PC-3 (cell line): ENCODE results near the gene TRIM25. TPM values are rescaled to one million over a fixed set of nuclear protein-coding genes. Genes with fewer than 3 reads are reported as not detected.
A peak's percentile ranks its signal among the peaks of the same experiment; 100 is the strongest.

Experiments
- ATAC-seq: fragments of 200-7000 bp; cut with Tn5 transposase; 2 replicates; pipeline ENCODE4 v1.9.1; 2020; ENCODE audit warnings: mild to moderate bottlenecking, moderate library complexity
- BruUV-seq: library from RNA; stranded (reverse); fragments of 400-500 nt; replicated peaks from 2 replicates; lab custom pipeline; 2021; lab: Mats Ljungman, UMichigan
- CTCF ChIA-PET: fragments of 300-600 bp; sonication (Branson Sonifier 250); formaldehyde crosslinking; loops from one replicate; lab custom pipeline; 2022; ENCODE audit warnings: antibody characterized with exemption; lab: Charles Lee
- POLR2A ChIA-PET: fragments of 300-600 bp; sonication (Branson Sonifier 250); formaldehyde crosslinking; loops from one replicate; lab custom pipeline; 2022; ENCODE audit warnings: antibody characterized with exemption; ENCODE audit not compliant: unreplicated experiment; lab: Charles Lee
- DNase-seq: peaks from one replicate; pipeline ENCODE4 v3.0.0-alpha.2; 2015
- H2AFZ ChIP-seq: fragments of 300-600 bp; sonication (generic); 2 replicates; pipeline ENCODE4 v1.6.0; 2016; ENCODE audit warnings: antibody characterized with exemption, low read length
- H3F3A ChIP-seq: fragments of 300-600 bp; sonication (generic); one replicate; pipeline ENCODE4 v1.6.0; 2017; ENCODE audit warnings: antibody characterized with exemption, low read length, control low read depth, mild to moderate bottlenecking; ENCODE audit not compliant: unreplicated experiment
- H3K27ac ChIP-seq: fragments of 300-600 bp; sonication (generic); 2 replicates; pipeline ENCODE4 v1.5.1; 2016; ENCODE audit warnings: mild to moderate bottlenecking, low read length
- H3K27me3 ChIP-seq: fragments of 300-600 bp; sonication (generic); 2 replicates; pipeline ENCODE4 v1.6.1; 2016; ENCODE audit warnings: low read length, mixed read lengths
- H3K36me3 ChIP-seq: fragments of 300-600 bp; sonication (generic); 2 replicates; pipeline ENCODE4 v1.6.1; 2016; ENCODE audit warnings: low read depth, mixed run types, low read length, mixed read lengths
- H3K4me1 ChIP-seq: fragments of 300-600 bp; sonication (generic); 2 replicates; pipeline ENCODE4 v1.5.1; 2016; ENCODE audit warnings: low read length; ENCODE audit not compliant: insufficient read depth
- H3K4me2 ChIP-seq: fragments of 300-600 bp; sonication (generic); 2 replicates; pipeline ENCODE4 v1.6.0; 2016; ENCODE audit warnings: low read length
- H3K4me3 ChIP-seq: fragments of 300-600 bp; sonication (generic); 2 replicates; pipeline ENCODE4 v1.5.1; 2016; ENCODE audit warnings: mild to moderate bottlenecking, low read length, mixed read lengths
- H3K79me2 ChIP-seq: fragments of 300-600 bp; sonication (generic); 2 replicates; pipeline ENCODE4 v1.6.1; 2017; ENCODE audit warnings: low read length, mixed read lengths
- H3K9ac ChIP-seq: fragments of 300-600 bp; sonication (generic); 2 replicates; pipeline ENCODE4 v1.6.0; 2016; ENCODE audit warnings: mild to moderate bottlenecking, low read length
- H3K9me2 ChIP-seq: fragments of 300-600 bp; sonication (generic); replicated peaks from 2 replicates; pipeline ENCODE4 v1.6.1; 2016; ENCODE audit warnings: mixed run types, low read length, mixed read lengths
- H3K9me3 ChIP-seq: fragments of 300-600 bp; sonication (generic); 2 replicates; pipeline ENCODE4 v1.6.1; 2016; ENCODE audit warnings: low read length, mixed read lengths
- H4K20me1 ChIP-seq: fragments of 300-600 bp; sonication (generic); 2 replicates; pipeline ENCODE4 v1.6.1; 2016; ENCODE audit warnings: low read length, mixed read lengths
- EZH2 ChIP-seq: fragments of 300-600 bp; sonication (generic); IDR thresholded peaks from one replicate; pipeline ENCODE4 v1.6.1; 2017; ENCODE audit warnings: antibody characterized with exemption, mild to moderate bottlenecking, low read length; ENCODE audit not compliant: unreplicated experiment
- EZH2phosphoT487 ChIP-seq: fragments of 300-600 bp; sonication (generic); IDR thresholded peaks from 2 replicates; pipeline ENCODE4 v1.6.1; 2018; ENCODE audit warnings: mild to moderate bottlenecking, antibody characterized with exemption, low read length, borderline replicate concordance
- intact Hi-C: fragments of 100-400 bp; cut with micrococcal nuclease; formaldehyde crosslinking; loops from 2 replicates; pipeline ENCODE4 v1.9.0; 2023
- total RNA-seq: library from RNA; depleted of rRNA; stranded (reverse); fragments of >200 nt; gene quantifications from 2 replicates; pipeline ENCODE4 v1.2.3, GENCODE V29; 2014
- TF ChIP-seq, protein P1 (sequence below): fragments of 300-600 bp; sonication (generic); conservative IDR thresholded peaks from 2 replicates; pipeline ENCODE4 v1.5.1; 2017; ENCODE audit warnings: antibody characterized with exemption, low read depth, mild to moderate bottlenecking, low read length

Gene TRIM25
- total RNA-seq, 1 experiment from 2014 or later, result 44.0 TPM

DNA sequence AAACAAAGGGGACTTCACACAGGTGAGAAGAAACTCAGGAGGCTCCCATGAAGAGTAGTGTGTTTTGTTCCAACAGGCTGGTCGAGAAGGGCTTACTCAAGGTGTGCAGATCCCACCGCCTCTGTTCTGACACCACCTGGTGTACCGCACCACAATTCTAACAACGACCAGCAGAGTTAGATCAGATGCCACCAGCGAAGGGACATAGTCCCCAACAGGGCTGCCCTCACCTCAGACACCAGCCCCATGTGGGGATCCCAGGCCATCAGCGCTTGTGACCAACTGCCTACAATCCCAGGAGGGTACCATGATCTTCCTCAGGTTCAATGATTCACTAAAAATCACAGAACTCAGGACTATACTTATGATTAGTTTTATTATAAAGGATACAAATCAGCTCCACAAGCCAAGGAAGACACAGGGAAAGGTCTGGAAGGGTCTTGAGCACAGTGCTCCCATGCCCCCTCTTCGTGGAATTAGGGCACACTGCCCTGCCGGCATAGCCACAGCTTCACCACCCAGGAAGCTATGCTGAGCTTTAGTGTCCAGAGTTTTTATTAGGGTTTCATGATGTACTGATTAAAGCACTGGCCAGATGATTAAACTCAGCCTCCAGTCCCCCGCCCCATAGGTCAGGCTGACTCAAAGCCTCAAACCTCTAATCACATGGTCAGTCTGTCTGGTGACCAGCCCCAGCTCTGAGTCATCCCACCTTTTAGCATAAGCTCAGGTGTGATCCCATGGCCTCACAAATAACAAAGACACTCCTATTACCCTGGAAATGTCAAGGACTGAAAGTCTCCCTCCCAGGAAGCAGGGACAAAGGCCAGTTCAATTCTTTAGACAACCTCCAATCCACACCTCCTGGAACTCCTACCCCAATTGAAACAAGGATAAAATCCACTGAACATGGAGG lies 26.0 kb downstream of the TRIM25 start:
- Histone ChIP-seq H3K9me3 (peaks cover 9% of the 10 kb centered on the region; the same call in 1 of the 2 replicates), H3K27ac (no peak overlapping the region), H3K4me1 (no peaks in the 10 kb centered on the region), H3K9ac (no peak overlapping the region), H3K79me2 (no peaks in the 10 kb centered on the region), H3F3A (no peaks in the 10 kb centered on the region), H3K9me2 (no peaks in the 10 kb centered on the region), H3K27me3 (no peaks in the 10 kb centered on the region), H3K4me3 (no peak overlapping the region), H2AFZ (no peak overlapping the region), H3K36me3 (peaks cover 57% of the 10 kb centered on the region), H3K4me2 (no peak overlapping the region), H4K20me1 (no peaks in the 10 kb centered on the region)
- CTCF ChIA-PET, result no interaction called here
- DNase-seq (peak; percentile 57), ATAC-seq (peak; percentile 60)
- POLR2A ChIA-PET, result interaction anchor here (0.6 to 1.0 kb wide), 2 partner anchors 8 to 26 kb away, joined by 3 to 10 read pairs; partner anchors contain the start of gene TRIM25
- TSS peak; percentile 7 for BruUV-seq
- intact Hi-C loops, result no loop called here
- TF ChIP-seq EZH2, result no peak
- no peak for TF ChIP-seq EZH2phosphoT487
- TF ChIP-seq, protein P1, sequence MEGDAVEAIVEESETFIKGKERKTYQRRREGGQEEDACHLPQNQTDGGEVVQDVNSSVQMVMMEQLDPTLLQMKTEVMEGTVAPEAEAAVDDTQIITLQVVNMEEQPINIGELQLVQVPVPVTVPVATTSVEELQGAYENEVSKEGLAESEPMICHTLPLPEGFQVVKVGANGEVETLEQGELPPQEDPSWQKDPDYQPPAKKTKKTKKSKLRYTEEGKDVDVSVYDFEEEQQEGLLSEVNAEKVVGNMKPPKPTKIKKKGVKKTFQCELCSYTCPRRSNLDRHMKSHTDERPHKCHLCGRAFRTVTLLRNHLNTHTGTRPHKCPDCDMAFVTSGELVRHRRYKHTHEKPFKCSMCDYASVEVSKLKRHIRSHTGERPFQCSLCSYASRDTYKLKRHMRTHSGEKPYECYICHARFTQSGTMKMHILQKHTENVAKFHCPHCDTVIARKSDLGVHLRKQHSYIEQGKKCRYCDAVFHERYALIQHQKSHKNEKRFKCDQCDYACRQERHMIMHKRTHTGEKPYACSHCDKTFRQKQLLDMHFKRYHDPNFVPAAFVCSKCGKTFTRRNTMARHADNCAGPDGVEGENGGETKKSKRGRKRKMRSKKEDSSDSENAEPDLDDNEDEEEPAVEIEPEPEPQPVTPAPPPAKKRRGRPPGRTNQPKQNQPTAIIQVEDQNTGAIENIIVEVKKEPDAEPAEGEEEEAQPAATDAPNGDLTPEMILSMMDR, result no peak

- DNase-seq (no peak), ATAC-seq (no peak)
- H3K9me3 ChIP-seq, result peaks cover 9% of the 10 kb centered on the region; the same call in 1 of the 2 replicates
- no peaks in the 10 kb centered on the region for H4K20me1 ChIP-seq
- peaks cover 50% of the 10 kb centered on the region for H3K36me3 ChIP-seq
- no peaks in the 10 kb centered on the region for H3K79me2 ChIP-seq
- H3K27ac ChIP-seq, result no peak overlapping the region
- no peaks in the 10 kb centered on the region for H3K9me2 ChIP-seq
- POLR2A ChIA-PET, result no interaction called here
- H3K4me2 ChIP-seq, result no peak overlapping the region
- TF ChIP-seq EZH2phosphoT487 (no peak), EZH2 (no peak)
- TF ChIP-seq, protein P1, result no peak
- CTCF ChIA-PET, result interaction anchor here (0.7 kb wide), 1 partner anchor 55 kb away, joined by 4 read pairs; no protein-coding TSS in a partner anchor
- H3F3A ChIP-seq, result no peaks in the 10 kb centered on the region
- no peak overlapping the region for H3K9ac ChIP-seq
- H2AFZ ChIP-seq, result no peak overlapping the region
- H3K4me1 ChIP-seq, result no peaks in the 10 kb centered on the region
- no TSS peak for BruUV-seq
- intact Hi-C loops, result no loop called here
- H3K27me3 ChIP-seq, result no peaks in the 10 kb centered on the region
- no peak overlapping the region for H3K4me3 ChIP-seq
Observed at GRCh38 chr17:56887105-56887504, 26.7 kb downstream of the TRIM25 start.
